K562 (cell line): ENCODE measurements around the gene SZT2. TPM values are rescaled to one million over a fixed set of nuclear protein-coding genes. Genes with fewer than 3 reads are reported as not detected.

Experiments used
- BRF1 ChIP-seq: IDR thresholded peaks from 3 replicates; pipeline ENCODE4 v1.6.1; 2011; ENCODE audit warnings: borderline replicate concordance, mild to moderate bottlenecking; ENCODE audit not compliant: insufficient read length; ENCODE audit errors: extremely low read depth
- CBFA2T2 ChIP-seq: fragments of 450-650 bp; conservative IDR thresholded peaks from 2 replicates; pipeline ENCODE4 v1.6.1; 2017; ENCODE audit warnings: mild to moderate bottlenecking
- HDAC8 ChIP-seq: fragments of 450-650 bp; IDR thresholded peaks from 2 replicates; pipeline ENCODE4 v1.6.1; 2016; ENCODE audit warnings: mild to moderate bottlenecking, missing genetic modification characterization, moderate library complexity, missing compliant biosample characterization
- KLF16 ChIP-seq: IDR thresholded peaks from 2 replicates; pipeline ENCODE4 v1.6.1; 2016; ENCODE audit warnings: antibody characterized with exemption
- NR1H2 ChIP-seq: sonication (generic); formaldehyde crosslinking; IDR thresholded peaks from 2 replicates; pipeline ENCODE4 v1.4.0; 2020; ENCODE audit warnings: mild to moderate bottlenecking, missing genetic modification reagents
- NR2C1 ChIP-seq, 2 experiments: fragments of 450-650 bp; IDR thresholded peaks; 2 replicates each; pipeline ENCODE4 v1.6.1; 2017; ENCODE audit warnings: mild to moderate bottlenecking in 2 of 2, antibody characterized with exemption in 1 of 2, inconsistent platforms in 1 of 2, missing compliant biosample characterization in 1 of 2, missing genetic modification characterization in 1 of 2
- NR2C2 ChIP-seq, 2 experiments: fragments of 200-800 bp in 1 of 2; sonication (Bioruptor generic) in 1 of 2; sonication (generic) in 1 of 2; formaldehyde crosslinking in 1 of 2; IDR thresholded peaks; 2 replicates each; pipeline versions ENCODE4 v1.6.1 to v1.8.0; 2016 to 2022; ENCODE audit warnings: mild to moderate bottlenecking in 1 of 2, missing compliant biosample characterization in 1 of 2, missing genetic modification characterization in 1 of 2, missing genetic modification reagents in 1 of 2
- POLR2A ChIP-seq: fragments of 450-650 bp; conservative IDR thresholded peaks from 2 replicates; pipeline ENCODE4 v1.6.1; 2016
- PURB ChIP-seq: sonication (generic); formaldehyde crosslinking; IDR thresholded peaks from 2 replicates; pipeline ENCODE4 v1.9.0; 2021; ENCODE audit warnings: low read depth, mild to moderate bottlenecking, missing genetic modification reagents
- RAD51 ChIP-seq: fragments of 450-650 bp; IDR thresholded peaks from 2 replicates; pipeline ENCODE4 v1.7.1; 2016; ENCODE audit warnings: low read depth, mild to moderate bottlenecking, borderline replicate concordance
- STAT5A ChIP-seq: IDR thresholded peaks from 2 replicates; pipeline ENCODE4 v1.6.1; 2012; ENCODE audit warnings: low read length, inconsistent platforms, borderline replicate concordance
- ZNF282 ChIP-seq: sonication (generic); formaldehyde crosslinking; IDR thresholded peaks from 2 replicates; pipeline ENCODE4 v1.8.1; 2023; ENCODE audit warnings: missing genetic modification reagents
- ZNF561 ChIP-seq: fragments of 450-650 bp; formaldehyde crosslinking; conservative IDR thresholded peaks from 2 replicates; pipeline ENCODE4 v1.4.0; 2020; ENCODE audit warnings: mild to moderate bottlenecking, moderate library complexity
- ZNF668 ChIP-seq: fragments of 250-450 bp; sonication (Bioruptor Pico); IDR thresholded peaks from 2 replicates; pipeline ENCODE4 v1.8.0; 2022; ENCODE audit warnings: mild to moderate bottlenecking, inconsistent platforms
- polyA plus RNA-seq, 8 experiments: library from polyadenylated mRNA; depleted of rRNA in 4 of 8; stranded (reverse) in 5 of 8; unstranded in 3 of 8; fragments of >200 nt; fragmentation: Nextera tagmentation in 2 of 8; fragmentation: Illumina TruSeq in 1 of 8; extraction: Ambion mirVana in 2 of 8; extraction: Trizol in 1 of 8; gene quantifications; 2 replicates each; pipeline versions ENCODE4 v1.2.1 to v1.2.3, GENCODE V29; 2011 to 2014; ENCODE audit warnings: inconsistent platforms in 1 of 8, missing spikeins in 1 of 8
- total RNA-seq, 7 experiments: library from RNA; depleted of rRNA in 6 of 7; stranded (reverse); fragments of >200 nt in 6 of 7; fragmentation: Illumina TruSeq in 2 of 7; extraction: Trizol in 2 of 7; gene quantifications; 2 replicates each; pipeline versions ENCODE4 v1.2.1 to v1.2.3, GENCODE V29; 2011 to 2021; ENCODE audit warnings: low replicate concordance in 1 of 7
- TF ChIP-seq, protein P1 (sequence below): fragments of 450-650 bp; formaldehyde crosslinking; IDR thresholded peaks from 2 replicates; pipeline ENCODE4 v1.4.0; 2022; ENCODE audit warnings: missing genetic modification characterization
- TF ChIP-seq, protein P2 (sequence below): fragments of 250-450 bp; sonication (Bioruptor Pico); IDR thresholded peaks from 2 replicates; pipeline ENCODE4 v1.4.0; 2020
- TF ChIP-seq, protein P3 (sequence below): fragments of 450-650 bp; formaldehyde crosslinking; IDR thresholded peaks from 2 replicates; pipeline ENCODE4 v1.4.0; 2020; ENCODE audit warnings: mild to moderate bottlenecking, mixed read lengths
- TF ChIP-seq, protein P4 (sequence below): sonication (generic); formaldehyde crosslinking; IDR thresholded peaks from 2 replicates; pipeline ENCODE4 v1.8.0; 2022; ENCODE audit warnings: mild to moderate bottlenecking, missing genetic modification reagents, borderline replicate concordance

Gene SZT2
- total and polyA plus RNA-seq, 9 of the 15 experiments (the other 6 are each of a cell fraction or from before 2014, with no cell fraction given), result 0.88 to 31.0 (median 12.8) TPM

DNA sequence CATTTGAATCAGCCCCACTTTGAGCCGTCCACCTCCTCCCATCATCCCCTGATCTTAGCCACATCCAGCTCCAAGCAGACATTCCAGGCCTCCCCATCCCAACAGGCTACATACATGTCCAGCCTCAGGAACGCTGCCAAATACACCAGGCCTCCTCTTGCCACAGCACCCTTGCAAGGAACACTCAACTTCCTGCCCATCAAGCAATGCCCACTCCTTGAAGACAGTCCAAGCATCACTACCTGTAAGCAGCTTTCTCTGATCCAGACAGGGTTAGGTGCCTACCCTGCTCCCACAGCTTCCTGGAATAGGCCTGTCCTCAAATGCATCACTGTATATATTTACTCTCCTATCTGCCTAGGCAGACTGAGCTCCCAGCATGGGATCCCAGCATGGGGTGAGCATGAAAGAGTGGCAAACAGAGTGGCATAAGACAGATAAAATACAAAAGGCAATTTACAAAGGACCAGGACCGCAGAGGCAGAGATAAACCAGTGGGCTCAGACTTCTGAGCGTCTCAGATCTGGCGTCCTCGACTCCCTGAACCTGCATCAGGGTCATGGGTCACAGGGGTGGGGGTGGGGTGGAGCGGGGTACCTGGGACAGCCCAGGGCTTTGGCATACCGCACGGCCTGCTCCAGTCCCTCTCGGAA is 63.2 kb downstream of the SZT2 start (continued):
- TF ChIP-seq KLF16 (peak; percentile 7; the same call in 1 of the 2 replicates), HDAC8 (tag) (no peak), RAD51 (no peak), BRF1 (no peak), NR1H2 (CRISPR knock-in tag) (no peak), POLR2A (0 out of 2 replicates have a peak, but pooled peaks have one; percentile 19), ZNF561 (CRISPR knock-in tag) (no peak), PURB (CRISPR knock-in tag) (no peak), ZNF282 (CRISPR knock-in tag) (no peak), NR2C1 (IDR thresholded peaks at IDR 0.05) (peak; percentile 47; the same call in 1 of the 2 replicates), NR2C1 (tag; IDR thresholded peaks at IDR 0.05) (peak; percentile 53; the same call in 1 of the 2 replicates), CBFA2T2 (peak; percentile 80), NR2C2 (CRISPR knock-in tag; IDR thresholded peaks at IDR 0.05) (no peak), NR2C2 (tag; IDR thresholded peaks at IDR 0.05) (peak; percentile 64; the same call in 1 of the 2 replicates), ZNF668 (CRISPR knock-in tag) (no peak), STAT5A (peak; percentile 59)
- TF ChIP-seq, protein P1, sequence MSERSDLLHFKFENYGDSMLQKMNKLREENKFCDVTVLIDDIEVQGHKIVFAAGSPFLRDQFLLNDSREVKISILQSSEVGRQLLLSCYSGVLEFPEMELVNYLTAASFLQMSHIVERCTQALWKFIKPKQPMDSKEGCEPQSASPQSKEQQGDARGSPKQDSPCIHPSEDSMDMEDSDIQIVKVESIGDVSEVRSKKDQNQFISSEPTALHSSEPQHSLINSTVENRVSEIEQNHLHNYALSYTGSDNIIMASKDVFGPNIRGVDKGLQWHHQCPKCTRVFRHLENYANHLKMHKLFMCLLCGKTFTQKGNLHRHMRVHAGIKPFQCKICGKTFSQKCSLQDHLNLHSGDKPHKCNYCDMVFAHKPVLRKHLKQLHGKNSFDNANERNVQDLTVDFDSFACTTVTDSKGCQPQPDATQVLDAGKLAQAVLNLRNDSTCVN (CRISPR knock-in tag), result no peak
- TF ChIP-seq, protein P2, sequence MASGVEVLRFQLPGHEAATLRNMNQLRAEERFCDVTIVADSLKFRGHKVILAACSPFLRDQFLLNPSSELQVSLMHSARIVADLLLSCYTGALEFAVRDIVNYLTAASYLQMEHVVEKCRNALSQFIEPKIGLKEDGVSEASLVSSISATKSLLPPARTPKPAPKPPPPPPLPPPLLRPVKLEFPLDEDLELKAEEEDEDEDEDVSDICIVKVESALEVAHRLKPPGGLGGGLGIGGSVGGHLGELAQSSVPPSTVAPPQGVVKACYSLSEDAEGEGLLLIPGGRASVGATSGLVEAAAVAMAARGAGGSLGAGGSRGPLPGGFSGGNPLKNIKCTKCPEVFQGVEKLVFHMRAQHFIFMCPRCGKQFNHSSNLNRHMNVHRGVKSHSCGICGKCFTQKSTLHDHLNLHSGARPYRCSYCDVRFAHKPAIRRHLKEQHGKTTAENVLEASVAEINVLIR, result no peak
- TF ChIP-seq, protein P3, sequence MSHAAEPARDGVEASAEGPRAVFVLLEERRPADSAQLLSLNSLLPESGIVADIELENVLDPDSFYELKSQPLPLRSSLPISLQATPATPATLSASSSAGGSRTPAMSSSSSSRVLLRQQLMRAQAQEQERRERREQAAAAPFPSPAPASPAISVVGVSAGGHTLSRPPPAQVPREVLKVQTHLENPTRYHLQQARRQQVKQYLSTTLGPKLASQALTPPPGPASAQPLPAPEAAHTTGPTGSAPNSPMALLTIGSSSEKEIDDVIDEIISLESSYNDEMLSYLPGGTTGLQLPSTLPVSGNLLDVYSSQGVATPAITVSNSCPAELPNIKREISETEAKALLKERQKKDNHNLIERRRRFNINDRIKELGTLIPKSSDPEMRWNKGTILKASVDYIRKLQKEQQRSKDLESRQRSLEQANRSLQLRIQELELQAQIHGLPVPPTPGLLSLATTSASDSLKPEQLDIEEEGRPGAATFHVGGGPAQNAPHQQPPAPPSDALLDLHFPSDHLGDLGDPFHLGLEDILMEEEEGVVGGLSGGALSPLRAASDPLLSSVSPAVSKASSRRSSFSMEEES, result no peak
- TF ChIP-seq, protein P4, sequence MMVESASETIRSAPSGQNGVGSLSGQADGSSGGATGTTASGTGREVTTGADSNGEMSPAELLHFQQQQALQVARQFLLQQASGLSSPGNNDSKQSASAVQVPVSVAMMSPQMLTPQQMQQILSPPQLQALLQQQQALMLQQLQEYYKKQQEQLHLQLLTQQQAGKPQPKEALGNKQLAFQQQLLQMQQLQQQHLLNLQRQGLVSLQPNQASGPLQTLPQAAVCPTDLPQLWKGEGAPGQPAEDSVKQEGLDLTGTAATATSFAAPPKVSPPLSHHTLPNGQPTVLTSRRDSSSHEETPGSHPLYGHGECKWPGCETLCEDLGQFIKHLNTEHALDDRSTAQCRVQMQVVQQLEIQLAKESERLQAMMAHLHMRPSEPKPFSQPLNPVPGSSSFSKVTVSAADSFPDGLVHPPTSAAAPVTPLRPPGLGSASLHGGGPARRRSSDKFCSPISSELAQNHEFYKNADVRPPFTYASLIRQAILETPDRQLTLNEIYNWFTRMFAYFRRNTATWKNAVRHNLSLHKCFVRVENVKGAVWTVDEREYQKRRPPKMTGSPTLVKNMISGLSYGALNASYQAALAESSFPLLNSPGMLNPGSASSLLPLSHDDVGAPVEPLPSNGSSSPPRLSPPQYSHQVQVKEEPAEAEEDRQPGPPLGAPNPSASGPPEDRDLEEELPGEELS (CRISPR knock-in tag), result 0 out of 2 replicates have a peak, but pooled peaks have one; percentile 25
